ENCODE results near the gene CCN6. TPM values are rescaled to one million over a fixed set of nuclear protein-coding genes. Genes with fewer than 3 reads are reported as not detected.
A peak's percentile ranks its signal among the peaks of the same experiment; 100 is the strongest.

Gene CCN6
- total RNA-seq, 1 donor from 2014 or later: not detected

DNA sequence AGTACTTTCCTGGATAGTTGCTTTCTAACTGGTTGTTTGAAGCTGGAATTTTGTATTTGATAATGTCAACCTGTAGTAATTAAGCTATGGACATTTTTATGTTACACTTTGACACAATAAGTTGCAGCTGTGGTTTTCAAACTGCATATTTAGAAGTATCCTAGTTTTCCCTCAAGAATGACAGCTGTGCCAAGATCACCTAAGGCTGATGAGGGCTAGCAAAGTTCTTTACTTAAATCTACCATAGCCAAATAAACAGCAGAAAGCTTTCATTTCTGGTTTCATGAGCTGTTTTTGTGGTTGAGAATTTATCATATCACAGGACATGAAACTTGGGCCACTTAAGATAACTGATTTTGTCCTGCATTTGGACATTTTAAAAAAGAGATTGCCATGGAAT, 64.1 kb downstream of the CCN6 start:
- Histone ChIP-seq H3K9me3 (ENCODE audit: low read depth) (no peaks in the 10 kb centered on the region), H3F3A (ENCODE audit: low read depth) (no peaks in the 10 kb centered on the region), H3K4me3 (no peak overlapping the region), H3K4me1 (no peaks in the 10 kb centered on the region), H4K20me1 (ENCODE audit: low read depth) (no peaks in the 10 kb centered on the region), H3K27me3 (no peaks in the 10 kb centered on the region), H2AFZ (replicated peaks) (peak overlapping the region; percentile 6), H3K36me3 (no peaks in the 10 kb centered on the region), H3K4me2 (no peak overlapping the region), H3K79me2 (ENCODE audit: low read depth) (no peaks in the 10 kb centered on the region), H3K9ac (no peak overlapping the region), H3K27ac (no peak overlapping the region)
- TF ChIP-seq EZH2 (IDR thresholded peaks at IDR 0.05) (no peak), EZH2phosphoT487 (IDR thresholded peaks at IDR 0.05) (no peak)
- TF ChIP-seq, protein P1, sequence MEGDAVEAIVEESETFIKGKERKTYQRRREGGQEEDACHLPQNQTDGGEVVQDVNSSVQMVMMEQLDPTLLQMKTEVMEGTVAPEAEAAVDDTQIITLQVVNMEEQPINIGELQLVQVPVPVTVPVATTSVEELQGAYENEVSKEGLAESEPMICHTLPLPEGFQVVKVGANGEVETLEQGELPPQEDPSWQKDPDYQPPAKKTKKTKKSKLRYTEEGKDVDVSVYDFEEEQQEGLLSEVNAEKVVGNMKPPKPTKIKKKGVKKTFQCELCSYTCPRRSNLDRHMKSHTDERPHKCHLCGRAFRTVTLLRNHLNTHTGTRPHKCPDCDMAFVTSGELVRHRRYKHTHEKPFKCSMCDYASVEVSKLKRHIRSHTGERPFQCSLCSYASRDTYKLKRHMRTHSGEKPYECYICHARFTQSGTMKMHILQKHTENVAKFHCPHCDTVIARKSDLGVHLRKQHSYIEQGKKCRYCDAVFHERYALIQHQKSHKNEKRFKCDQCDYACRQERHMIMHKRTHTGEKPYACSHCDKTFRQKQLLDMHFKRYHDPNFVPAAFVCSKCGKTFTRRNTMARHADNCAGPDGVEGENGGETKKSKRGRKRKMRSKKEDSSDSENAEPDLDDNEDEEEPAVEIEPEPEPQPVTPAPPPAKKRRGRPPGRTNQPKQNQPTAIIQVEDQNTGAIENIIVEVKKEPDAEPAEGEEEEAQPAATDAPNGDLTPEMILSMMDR (IDR thresholded peaks at IDR 0.05): no peak
- H3K9me3 Mint-ChIP-seq: no peaks in the 10 kb centered on the region
- H3K36me3 Mint-ChIP-seq: no peaks in the 10 kb centered on the region
- no peak overlapping the region for H3K27ac Mint-ChIP-seq
- H3K27me3 Mint-ChIP-seq (ENCODE audit: insufficient read depth, low read depth): no peaks in the 10 kb centered on the region
- H3K4me3 Mint-ChIP-seq: no peak overlapping the region
- no peak for DNase-seq (ENCODE audit: low spot score)
- peaks cover 2% of the 10 kb centered on the region for H3K4me1 Mint-ChIP-seq

Other genes starting within 250 kb of the CCN6 start
- 149 and 167 TPM in 2 replicates for gene FYN, start 180.7 kb upstream of the CCN6 start, total RNA-seq (ENCODE audit: low replicate concordance)
- 24.1 and 49.0 TPM in 2 replicates for gene TUBE1, start 33.4 kb downstream of the CCN6 start, total RNA-seq (ENCODE audit: low replicate concordance)
- 14.1 and 32.2 TPM in 2 replicates for gene FAM229B, start 33.5 kb downstream of the CCN6 start, total RNA-seq (ENCODE audit: low replicate concordance)
- gene LAMA4, start 200.5 kb downstream of the CCN6 start, total RNA-seq (ENCODE audit: low replicate concordance): 0.50 and 0.56 TPM in 2 replicates

All from neural progenitor cell (in vitro differentiated cells).